Cardiac fibroblast (primary cell): ENCODE measurements around the gene CIDEC.
A peak's percentile ranks its signal among the peaks of the same experiment; 100 is the strongest.
"Not testable (repeated sequence)": the region's sequence is repeated elsewhere in the genome, so short reads cannot be mapped to it uniquely, and the experiment has no call there.

ENCODE experiments used
- DNase-seq, 2 donors: peaks; one replicate each; pipeline versions ENCODE4 v3.0.0 to v3.0.0-alpha.2; 2010; ENCODE audit warnings: low read depth in 2 of 2
- H3K4me3 ChIP-seq, 2 donors: replicated peaks in 1 of 2; 1 replicate in 1 of 2; 2 replicates in 1 of 2; pipeline ENCODE4 v1.5.1; 2011; ENCODE audit warnings: low read depth in 2 of 2, low read length in 2 of 2, mild to moderate bottlenecking in 2 of 2, moderate library complexity in 1 of 2
- TF ChIP-seq, protein P1 (sequence below): IDR thresholded peaks from one replicate; pipeline ENCODE4 v1.5.1; 2011; ENCODE audit warnings: low read depth, mild to moderate bottlenecking, low read length, inconsistent platforms

CIDEC gene

DNA sequence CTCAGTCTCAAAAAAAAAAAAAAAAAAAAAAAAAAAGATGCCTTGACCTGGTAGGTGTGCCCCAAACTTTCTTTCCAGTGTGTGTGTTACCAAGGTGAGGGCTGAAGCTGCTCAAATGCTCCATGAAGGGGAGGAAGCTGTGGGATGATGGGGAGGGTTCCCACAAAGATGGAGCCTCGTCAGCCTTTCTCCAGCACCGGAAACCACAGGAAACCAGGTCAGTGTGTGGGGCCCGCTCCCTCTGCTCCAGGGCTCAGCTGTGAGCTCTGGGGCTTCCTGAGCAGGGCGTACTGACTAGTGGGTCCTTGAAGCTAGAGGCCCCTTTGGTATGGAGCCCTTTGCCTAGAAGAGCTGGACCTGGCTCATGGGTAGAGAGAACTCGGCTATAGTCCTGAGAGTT, 21.9 kb upstream of the CIDEC start:
- no peak for DNase-seq
- no peak overlapping the region for H3K4me3 ChIP-seq
- TF ChIP-seq, protein P1, sequence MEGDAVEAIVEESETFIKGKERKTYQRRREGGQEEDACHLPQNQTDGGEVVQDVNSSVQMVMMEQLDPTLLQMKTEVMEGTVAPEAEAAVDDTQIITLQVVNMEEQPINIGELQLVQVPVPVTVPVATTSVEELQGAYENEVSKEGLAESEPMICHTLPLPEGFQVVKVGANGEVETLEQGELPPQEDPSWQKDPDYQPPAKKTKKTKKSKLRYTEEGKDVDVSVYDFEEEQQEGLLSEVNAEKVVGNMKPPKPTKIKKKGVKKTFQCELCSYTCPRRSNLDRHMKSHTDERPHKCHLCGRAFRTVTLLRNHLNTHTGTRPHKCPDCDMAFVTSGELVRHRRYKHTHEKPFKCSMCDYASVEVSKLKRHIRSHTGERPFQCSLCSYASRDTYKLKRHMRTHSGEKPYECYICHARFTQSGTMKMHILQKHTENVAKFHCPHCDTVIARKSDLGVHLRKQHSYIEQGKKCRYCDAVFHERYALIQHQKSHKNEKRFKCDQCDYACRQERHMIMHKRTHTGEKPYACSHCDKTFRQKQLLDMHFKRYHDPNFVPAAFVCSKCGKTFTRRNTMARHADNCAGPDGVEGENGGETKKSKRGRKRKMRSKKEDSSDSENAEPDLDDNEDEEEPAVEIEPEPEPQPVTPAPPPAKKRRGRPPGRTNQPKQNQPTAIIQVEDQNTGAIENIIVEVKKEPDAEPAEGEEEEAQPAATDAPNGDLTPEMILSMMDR: no peak

DNA sequence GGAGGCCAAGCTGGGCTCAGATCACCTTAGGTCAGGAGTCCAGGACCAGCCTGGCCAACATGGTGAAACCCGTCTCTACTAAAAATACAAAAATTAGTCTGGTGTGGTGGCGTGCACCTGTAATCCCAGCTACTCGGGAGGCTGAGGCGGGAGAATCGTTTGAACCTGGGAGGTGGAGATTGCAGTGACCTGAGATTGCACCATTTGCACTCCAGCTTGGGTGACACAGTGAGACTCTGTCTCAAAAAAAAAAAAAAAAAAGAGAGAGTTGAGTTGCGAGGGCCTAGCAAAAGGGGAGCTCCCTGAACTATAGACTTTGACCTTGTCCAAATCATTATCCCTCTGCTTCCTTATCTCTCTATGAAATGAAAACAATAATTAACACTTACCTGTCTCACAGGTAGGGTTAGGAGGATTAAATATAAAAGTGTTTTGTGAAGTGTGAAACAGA, 20.9 kb upstream of the CIDEC start:
- not testable (repeated sequence) for DNase-seq, H3K4me3 ChIP-seq

DNA sequence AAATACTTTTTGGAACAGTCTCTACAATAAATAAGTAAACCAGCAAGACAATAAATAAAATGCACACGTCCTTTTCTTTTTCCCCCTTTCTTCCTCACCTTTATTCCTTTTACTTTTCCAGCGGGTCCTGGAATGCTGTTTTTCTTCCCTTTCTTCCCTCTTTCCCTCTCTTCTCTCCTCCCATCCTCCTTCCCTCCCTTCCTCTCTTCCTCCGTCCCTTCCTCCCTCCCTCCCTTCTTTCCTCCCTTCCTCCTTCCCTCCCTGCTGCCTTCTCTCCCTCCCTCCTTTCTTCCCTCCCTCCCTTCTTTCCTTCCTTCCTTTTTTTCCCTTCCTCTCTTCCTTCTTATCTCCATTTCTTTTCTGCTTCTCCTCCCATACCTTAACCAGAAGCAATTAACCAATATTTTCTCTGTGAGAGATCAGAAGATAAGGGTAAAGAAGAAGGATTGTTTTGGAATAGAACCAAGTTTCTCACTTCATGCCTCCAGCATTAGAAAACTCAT, 19.3 kb upstream of the CIDEC start:
- no peak overlapping the region for H3K4me3 ChIP-seq
- DNase-seq: no peak
- TF ChIP-seq, protein P1: no peak

DNA sequence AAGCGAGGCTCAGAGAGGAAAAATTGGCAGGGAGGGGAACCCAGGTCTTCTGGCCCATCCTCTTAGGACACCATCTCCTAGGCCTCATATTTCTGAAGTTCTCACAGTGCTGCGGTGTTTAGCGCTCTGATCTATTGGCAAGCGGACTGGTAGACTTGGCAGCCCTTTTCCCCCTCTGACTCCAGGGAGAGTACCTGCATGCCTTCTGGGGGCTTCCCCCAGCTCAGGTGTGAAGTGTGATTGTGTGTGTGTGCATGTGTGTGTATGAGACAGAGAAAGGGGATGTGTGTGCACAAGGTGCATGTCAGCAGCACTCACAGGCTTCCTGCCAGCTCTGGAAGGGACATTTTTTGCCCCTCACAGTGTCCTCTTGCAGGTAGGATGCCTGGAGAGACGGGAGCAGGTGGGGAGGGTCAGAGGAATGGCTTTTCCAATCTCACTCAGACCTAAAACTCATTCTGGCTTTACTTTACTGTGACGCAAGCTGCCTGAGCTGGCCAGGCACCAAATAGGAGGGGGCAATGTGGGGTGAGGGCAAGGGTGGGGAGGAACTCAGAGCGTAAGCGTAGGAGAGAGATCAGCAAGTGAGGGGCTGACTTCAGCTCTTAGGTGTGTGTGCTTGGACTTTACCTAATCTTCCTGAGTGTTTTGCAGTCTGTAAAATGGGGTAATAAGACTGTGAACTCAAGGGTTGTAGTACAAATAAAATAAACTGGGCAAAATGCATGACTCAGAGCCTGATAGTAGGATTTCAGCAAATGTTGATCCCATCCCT, 18.6 kb upstream of the CIDEC start:
- peak in 1 of 2 donors; percentile 25 for DNase-seq
- no peak overlapping the region for H3K4me3 ChIP-seq

DNA sequence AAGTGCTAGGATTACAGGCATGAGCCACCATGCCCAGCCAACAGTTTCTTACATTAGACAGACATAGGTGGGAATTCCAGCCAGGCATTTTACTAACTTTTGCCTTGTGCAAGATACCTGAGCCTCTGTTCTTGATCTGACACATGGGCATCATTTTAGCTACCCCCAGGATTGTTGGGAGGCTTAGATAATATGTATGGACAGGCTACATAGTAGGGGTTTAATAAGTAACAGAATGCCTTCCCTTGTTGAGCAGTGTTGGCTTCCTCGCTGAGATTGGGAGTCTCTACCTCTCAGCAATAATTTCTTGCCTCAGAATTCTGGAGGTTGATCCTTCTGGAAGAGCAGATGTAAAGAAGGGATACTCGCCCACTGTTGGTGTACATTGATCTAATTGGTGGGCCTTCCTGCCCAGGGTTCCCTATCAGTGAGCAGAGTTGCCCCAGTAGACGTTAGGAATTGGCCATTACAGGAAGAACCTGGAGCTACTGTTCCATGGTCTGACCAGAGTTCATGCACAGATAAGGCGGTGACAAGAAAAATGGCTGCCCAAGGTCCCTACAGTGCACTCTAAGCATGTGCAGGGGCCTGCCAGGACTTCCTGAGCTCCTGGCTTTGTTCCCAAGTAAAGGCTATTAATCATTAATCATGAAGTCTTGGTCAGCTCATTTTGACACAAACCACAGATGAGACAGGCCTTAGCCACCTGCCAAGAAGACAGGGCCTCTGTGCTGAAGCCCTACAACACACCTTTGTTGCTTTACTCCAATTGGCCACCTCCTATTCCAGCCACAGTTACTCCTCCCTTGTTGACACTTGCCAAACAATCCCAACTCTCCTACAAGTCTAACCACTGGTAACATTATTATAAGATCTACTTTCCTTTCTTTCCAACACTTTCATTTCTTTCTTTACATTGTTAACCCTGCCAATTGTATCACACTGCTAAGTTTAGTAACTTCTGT, 17.6 kb upstream of the CIDEC start:
- TF ChIP-seq, protein P1: no peak
- H3K4me3 ChIP-seq: no peak overlapping the region
- DNase-seq: peak; percentile 51 to 75

More for the DNA sequence above, 18.6 kb upstream of the CIDEC start:
- TF ChIP-seq, protein P1: no peak

DNA sequence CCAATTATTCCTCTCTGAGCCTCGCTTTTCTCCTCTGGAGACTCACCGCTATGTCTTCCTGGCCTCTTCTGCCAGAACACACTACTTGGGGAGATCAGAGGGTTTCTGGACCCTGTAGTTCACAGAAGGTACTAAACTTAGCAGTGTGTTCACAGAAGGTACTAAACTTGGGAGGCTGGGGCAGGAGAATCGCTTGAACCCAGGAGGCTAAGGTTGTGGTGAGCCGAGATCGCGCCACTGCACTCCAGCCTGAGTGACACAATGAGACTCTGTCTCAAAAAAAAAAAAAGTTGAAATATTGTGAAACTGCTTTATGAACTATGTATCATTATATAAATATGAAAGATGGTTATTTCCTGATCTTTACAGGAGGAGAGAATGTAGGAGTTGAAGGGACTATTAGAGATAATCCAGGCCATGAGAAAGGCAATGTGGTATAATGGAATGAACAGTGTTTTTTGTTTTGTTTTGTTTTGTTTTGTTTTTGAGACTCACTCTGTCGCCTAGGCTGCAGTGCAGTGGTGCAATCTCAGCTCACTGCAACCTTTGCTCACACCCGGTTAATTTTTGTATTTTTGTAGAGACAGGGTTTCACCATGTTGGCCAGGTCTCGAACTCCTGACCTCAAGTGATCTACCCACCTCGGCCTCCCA, 16.8 kb upstream of the CIDEC start:
- H3K4me3 ChIP-seq: not testable (repeated sequence)
- peak; percentile 52 to 81 for DNase-seq

DNA sequence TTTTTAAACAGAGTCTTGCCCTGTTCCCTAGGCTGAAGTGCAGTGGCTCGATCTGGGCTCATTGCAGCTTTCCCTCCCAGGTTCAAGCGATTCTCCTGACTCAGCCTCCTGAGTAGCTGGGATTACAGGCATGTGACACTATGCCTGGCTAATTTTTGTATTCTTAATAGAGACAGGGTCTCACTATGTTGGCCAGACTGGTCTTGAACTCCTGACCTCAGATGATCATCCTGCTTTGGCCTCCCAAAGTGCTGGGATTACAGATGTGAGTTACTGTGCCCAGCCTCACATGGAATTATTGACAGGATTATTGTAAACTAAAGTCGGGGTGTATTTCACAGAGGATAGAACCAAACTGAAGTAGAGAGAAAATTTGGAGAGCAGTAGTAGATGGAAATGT, 15.7 kb upstream of the CIDEC start:
- H3K4me3 ChIP-seq, DNase-seq: not testable (repeated sequence)

DNA sequence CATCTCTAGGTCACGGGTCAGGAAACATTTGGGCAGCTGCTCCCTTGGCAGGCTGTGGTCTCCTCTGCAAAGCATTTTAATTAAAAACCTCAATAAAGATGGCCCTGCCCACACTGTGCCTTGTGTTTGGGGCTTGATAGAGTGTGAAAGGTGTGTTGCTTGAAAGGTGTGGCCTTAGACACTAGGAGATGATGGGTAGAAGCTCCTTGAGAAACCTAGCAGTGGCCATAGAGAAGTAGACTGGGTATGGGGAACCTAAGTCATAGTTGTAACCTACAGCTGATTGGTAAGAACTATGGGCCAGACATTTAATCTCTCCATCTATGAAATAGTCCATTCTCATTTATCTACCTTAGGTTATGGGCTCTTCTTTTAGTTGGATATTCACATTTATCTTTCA, 13.7 kb upstream of the CIDEC start:
- no peak for DNase-seq
- TF ChIP-seq, protein P1: no peak
- H3K4me3 ChIP-seq: no peak overlapping the region
